ENCODE data around the gene DGKD.
"Not testable (repeated sequence)": the region's sequence is repeated elsewhere in the genome, so short reads cannot be mapped to it uniquely, and the experiment has no call there.

Gene DGKD

GRCh38 chr2:233362742-233363141 is 8.4 kb downstream of the DGKD start:
- no peak for DNase-seq (ENCODE audit: low spot score)

- DNase-seq (ENCODE audit: low spot score): no peak
Measured at GRCh38 chr2:233363744-233364235, 9.5 kb downstream of the DGKD start.

DNA sequence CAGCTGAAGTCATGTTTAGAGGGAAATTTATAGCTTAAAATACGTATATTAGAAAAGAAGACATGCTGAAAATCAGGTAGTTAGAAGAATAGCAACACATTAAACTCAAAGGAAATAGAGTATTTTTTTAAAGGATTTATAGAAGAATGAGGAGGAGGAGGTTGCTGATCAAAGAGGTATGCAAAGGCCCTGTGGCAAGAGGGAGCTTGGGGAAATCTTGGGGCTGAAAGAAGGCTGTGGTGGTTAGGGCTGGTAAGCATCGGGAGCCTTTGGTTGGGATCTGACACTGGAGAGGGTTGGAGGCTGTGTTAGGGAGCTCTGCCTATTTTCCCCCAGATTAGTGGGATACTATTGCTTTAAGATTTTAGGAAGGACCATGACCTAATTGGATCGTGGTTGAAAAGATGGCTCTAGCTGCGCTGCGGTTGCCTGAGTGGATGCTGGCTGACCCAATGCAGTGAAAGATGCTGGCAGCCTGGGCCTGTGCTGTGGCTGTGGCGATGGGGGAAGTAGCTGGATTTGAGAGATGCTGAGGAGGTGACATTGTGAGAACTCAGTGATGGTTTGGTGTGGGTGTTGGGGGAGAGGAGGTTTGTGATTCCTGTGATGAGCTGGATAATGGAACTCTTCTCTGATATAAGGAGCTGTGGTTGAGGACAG is 11.7 kb downstream of the DGKD start:
- DNase-seq (ENCODE audit: low spot score): no peak

- no peak for DNase-seq (ENCODE audit: low spot score)
Measured at GRCh38 chr2:233367586-233367985, 13.3 kb downstream of the DGKD start.

DNA sequence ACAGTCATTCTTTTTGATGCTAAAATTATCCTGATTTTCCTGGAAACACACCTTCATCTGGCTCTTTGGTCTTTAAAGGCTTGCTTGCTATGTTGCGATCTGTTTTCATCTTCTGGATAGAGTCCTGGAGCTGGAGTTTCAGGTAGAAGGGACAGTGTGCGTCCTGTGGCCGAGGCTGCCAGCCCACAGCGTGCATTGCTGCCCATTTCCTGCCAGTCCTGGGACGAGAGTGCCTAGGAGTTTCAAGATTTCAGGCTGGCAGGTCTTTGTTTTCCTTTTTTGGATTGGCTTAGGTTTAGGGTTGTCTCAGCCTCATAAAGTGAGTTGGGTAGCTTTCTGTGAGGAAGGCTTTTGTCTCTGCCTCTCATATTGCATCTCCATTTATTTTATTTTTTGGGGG is 14.5 kb downstream of the DGKD start:
- DNase-seq (ENCODE audit: low spot score): no peak

DNA sequence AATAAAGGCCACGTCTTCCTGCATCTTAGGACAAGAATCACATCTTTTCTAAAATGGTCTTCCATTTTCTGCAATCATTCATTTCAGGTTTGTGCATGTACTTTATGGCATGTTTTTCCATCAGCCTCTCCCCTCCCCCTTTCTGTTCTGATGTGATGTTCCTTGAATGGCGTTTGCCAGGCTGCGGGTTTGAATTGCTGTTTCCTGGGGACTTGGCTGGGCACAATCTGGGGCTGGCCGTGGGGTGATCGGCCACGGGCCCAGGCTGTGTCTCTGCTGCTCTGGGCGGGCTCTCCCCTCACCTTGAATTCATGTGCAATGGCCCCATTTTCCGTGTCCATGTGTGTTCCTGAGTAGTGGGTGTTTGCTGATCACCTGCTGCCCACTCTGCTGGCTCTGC is 15.2 kb downstream of the DGKD start:
- no peak for DNase-seq (ENCODE audit: low spot score)

- DNase-seq (ENCODE audit: low spot score): no peak
Measured at GRCh38 chr2:233369897-233370685, 15.8 kb downstream of the DGKD start.

- no peak for DNase-seq (ENCODE audit: low spot score)
Measured at GRCh38 chr2:233371641-233372040, 17.3 kb downstream of the DGKD start.

GRCh38 chr2:233372855-233373254 is 18.6 kb downstream of the DGKD start:
- DNase-seq (ENCODE audit: low spot score): no peak

- DNase-seq (ENCODE audit: low spot score): no peak
Measured at GRCh38 chr2:233373316-233373715, 19.0 kb downstream of the DGKD start.

DNA sequence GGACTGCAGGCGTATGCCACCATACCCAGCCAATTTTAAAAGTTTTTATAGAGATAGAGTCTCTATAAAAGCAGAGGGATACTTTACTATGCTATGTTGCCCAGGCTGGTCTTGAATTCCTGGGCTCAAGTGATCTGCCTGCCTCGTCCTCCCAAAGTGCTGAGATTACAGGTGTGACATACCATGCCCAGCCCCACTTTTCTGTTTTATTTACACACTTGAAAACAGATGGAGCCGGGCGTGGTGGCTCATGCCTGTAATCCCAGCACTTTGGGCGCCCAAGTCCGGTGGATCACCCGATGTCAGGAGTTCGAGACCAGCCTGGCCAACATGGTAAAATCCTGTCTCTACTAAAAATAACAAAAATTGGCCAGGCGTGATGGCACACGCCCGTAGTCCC is 20.5 kb downstream of the DGKD start:
- DNase-seq (ENCODE audit: low spot score): not testable (repeated sequence)

GRCh38 chr2:233375490-233376314 is 21.4 kb downstream of the DGKD start:
- no peak for DNase-seq (ENCODE audit: low spot score)

DNA sequence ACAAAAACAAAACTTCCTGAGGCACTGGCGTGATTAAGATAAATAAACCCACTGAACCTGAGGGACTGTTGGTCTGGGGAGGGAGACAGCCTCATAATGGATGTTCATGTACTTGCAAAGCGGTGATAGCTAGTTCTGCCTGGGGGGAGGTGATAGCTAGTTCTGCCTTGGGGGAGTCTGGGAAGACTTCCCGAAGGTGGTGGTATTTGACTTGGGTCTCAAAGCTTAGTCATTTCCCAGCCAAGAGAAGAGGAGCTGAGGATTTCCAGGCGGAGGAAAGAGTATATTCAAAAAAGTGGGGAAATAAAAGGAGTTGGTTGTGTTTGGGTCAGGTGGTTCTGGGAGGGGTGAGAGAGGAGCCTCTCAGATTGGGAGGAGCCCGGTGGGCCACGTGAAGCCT is 24.7 kb downstream of the DGKD start:
- no peak for DNase-seq (ENCODE audit: low spot score)

- DNase-seq (ENCODE audit: low spot score): no peak
Measured at GRCh38 chr2:233379441-233379840, 25.1 kb downstream of the DGKD start.

DNA sequence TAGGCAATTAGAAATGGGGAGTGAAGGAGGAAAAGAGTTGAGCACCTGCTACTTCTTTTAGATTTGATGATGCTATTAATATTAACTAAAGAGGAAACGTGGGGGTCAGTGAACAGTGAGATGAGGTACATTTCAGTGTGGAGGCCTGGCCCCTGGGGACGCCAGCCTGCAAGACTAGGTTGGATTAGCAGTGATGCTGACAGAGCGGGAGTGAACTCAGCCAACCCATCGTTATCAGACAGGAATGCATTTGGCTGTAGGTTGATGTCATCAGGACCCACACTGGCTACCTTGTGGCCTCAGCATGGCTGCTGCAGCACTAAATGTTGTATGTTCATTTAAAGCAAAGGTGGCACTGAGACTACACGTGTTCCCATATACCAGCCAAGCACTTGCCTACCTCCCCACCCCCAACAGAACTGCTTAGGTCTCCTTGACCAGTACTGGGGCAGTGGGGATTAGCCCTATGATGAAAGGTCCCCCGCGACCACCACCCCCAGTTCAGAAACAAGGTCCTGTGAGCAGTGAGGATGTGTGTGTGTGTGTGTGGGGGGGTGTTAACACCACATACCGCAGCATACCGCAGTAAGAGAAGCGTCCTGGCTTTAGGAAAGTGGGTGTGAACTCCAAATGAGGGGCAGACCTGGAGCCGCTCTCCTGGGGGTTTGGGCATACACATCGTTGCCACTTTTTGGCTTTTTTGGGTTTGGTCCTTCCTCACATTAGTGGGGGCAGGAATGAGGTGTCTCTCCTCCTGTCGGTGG is 26.0 kb downstream of the DGKD start:
- no peak for DNase-seq (ENCODE audit: low spot score)

DNA sequence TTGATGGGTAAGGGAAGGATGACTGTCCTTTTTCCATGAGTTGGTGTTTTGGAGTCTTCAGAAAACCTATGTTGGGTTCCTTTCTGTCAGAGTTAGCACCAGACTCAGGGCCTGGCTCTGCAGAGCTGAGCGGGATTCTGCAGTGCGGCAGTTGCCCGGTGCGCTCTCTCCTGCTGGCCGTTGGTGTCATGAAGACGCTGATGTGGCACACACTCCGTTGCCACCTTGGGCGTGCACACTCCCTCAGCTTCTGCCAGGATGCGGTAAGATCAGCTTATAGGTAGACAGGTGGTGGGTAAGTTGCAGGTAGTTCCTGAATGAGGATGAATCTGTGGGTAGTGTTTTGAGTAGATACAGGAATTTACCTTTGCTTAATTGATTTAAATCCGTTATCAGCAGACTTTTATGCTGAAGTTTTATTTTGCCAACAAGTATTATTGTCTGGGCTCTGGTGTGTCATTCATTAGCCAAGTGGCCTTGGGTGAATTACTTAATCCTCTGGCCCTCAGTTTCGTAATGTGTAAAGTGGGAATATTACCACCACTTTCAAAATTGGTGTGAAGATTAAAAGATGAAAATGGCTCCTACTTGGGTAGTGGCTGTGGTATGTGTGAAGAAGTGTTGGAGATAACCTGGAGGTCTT is 26.8 kb downstream of the DGKD start:
- no peak for DNase-seq (ENCODE audit: low spot score)

DNA sequence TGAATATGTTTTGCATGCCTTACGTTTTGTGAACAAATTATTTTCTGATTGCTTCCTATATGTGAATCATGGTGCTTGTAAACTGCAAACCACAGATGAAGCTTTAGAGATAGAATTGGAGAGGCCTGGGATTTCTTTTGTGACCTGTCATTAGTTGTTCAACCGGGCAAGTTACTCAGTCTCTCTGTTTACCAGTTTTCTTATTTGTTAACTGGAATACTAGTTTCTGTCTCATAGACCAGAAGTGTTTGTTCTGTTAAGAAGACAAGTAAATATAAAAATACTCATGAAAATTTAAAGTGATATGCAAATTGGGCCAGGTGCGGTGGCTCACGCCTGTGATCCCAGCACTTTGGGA is 27.3 kb downstream of the DGKD start:
- DNase-seq (ENCODE audit: low spot score): no peak

DNA sequence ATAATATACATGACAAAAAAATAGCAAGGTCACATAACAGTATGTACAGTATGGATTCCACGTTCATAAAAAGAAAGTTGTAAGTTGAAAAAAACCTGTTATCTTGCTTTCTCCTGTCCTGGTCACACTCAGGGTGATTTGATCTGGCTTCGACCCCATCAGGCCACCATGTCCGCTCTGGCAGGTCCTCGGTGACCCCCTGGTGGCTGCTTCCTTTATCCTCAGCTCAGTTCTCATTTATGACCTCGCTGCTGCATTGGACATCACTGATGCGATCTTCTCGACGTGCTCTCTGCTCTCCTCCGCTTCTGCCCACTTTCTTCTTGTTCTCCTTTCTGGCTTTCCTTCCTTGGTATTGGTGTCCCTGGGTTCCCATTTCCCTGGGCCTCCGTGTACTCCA is 29.7 kb downstream of the DGKD start:
- no peak for DNase-seq (ENCODE audit: low spot score)

DNA sequence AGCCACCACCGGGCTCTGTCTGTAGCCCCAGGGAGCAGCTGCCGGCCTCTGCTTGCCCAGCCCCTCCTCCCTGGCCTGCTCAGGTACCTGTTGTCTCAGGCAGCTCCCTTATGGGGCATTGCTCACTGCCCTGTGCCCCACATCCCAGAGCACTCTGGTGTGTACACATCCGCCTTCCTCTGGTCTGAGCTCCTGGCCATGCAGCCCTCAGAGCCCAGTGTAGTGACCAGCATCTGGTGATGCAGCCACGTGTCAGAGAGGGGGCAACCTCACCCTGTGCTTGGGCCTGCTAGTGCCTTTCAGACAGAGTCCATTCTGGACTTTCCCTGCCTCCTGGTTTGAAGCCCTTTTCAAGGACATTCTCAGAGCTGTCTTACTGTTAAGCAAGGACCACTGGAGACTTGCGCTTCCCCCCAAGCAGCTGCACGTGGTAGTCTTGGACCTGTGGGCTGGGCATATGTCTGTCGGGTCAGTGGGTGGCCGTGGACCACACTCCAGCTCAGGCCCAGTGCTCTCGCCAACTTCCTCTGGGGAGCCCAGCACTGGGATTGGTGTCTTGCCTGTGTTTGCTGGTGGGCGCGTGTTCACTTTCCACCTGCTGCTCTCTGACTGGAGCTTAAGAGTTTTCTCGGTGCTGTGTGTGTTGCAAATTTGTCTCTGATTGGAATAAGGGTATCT is 30.7 kb downstream of the DGKD start:
- DNase-seq (ENCODE audit: low spot score): no peak

DNA sequence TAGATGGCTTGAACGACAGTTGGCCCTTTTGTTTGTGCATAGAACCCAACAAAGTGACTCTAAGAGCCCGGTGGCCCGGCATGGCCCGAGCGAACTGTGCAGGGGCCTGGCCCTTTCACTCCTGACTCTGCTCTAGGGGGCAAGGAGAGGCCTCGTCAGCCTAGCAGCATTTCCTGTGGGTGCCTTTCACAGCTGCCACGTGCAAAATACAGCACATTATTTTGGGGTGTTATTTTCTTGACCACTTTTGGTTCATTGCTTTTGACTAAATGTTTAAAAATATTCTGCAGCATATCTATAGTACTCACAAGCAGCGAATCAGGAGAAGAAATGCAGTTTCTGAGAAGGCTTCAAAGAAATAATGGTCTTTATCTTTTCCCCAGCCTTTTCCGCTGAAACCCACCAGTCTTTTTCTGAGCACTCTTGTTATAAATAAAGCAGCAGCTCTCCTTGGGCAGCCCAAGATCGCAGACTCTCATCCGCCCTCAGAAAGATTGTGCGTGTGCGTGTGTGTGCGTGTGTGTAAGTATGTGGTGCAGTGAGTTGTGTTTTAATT is 31.3 kb downstream of the DGKD start:
- no peak for DNase-seq (ENCODE audit: low spot score)
